WTC11 (cell line): ENCODE data around the gene ACBD4. TPM values are rescaled to one million over a fixed set of nuclear protein-coding genes. Genes with fewer than 3 reads are reported as not detected.

Experiments used
- ATAC-seq: fragments of 200-7000 bp; cut with Tn5 transposase; 2 replicates; pipeline ENCODE4 v1.10.0; 2021; ENCODE audit warnings: mild to moderate bottlenecking, moderate library complexity
- CTCF ChIA-PET: fragments of 300-600 bp; sonication (Branson Sonifier 250); formaldehyde crosslinking; loops from one replicate; lab custom pipeline; 2021; ENCODE audit warnings: antibody characterized with exemption; lab: Charles Lee
- POLR2A ChIA-PET: fragments of 350-600 bp; sonication (Branson Sonifier 250); formaldehyde crosslinking; loops from one replicate; lab custom pipeline; 2021; ENCODE audit warnings: antibody characterized with exemption; lab: Charles Lee
- DNase-seq: peaks from one replicate; pipeline ENCODE4 v3.0.0; 2021; ENCODE audit warnings: low spot score
- H3K27ac Mint-ChIP-seq: 2 replicates; pipeline ENCODE4 v1.8.0; 2021; ENCODE audit warnings: mixed read lengths
- H3K27me3 Mint-ChIP-seq: 2 replicates; pipeline ENCODE4 v1.8.0; 2021; ENCODE audit warnings: low read depth, mild to moderate bottlenecking, moderate library complexity, mixed read lengths
- H3K36me3 Mint-ChIP-seq: 2 replicates; pipeline ENCODE4 v1.8.0; 2021; ENCODE audit warnings: mixed read lengths
- H3K4me1 Mint-ChIP-seq: 2 replicates; pipeline ENCODE4 v1.8.0; 2022; ENCODE audit warnings: mixed read lengths
- H3K4me3 Mint-ChIP-seq: 2 replicates; pipeline ENCODE4 v1.8.0; 2021; ENCODE audit warnings: mild to moderate bottlenecking, moderate library complexity, mixed read lengths
- H3K9me3 Mint-ChIP-seq: 2 replicates; pipeline ENCODE4 v1.8.0; 2021; ENCODE audit warnings: mixed read lengths
- ATF1 ChIP-seq: sonication (generic); formaldehyde crosslinking; IDR thresholded peaks from 2 replicates; pipeline ENCODE4 v1.8.1; 2023; ENCODE audit warnings: mild to moderate bottlenecking, moderate library complexity, missing genetic modification reagents
- CREM ChIP-seq: sonication (generic); formaldehyde crosslinking; IDR thresholded peaks from 2 replicates; pipeline ENCODE4 v1.8.1; 2022; ENCODE audit warnings: mild to moderate bottlenecking, missing genetic modification reagents, moderate library complexity
- ELF4 ChIP-seq: sonication (generic); formaldehyde crosslinking; IDR thresholded peaks from 2 replicates; pipeline ENCODE4 v1.8.1; 2022; ENCODE audit warnings: low read depth, mild to moderate bottlenecking, moderate library complexity, missing genetic modification reagents
- SOX15 ChIP-seq: fragments of 250-450 bp; sonication (Bioruptor Pico); IDR thresholded peaks from 2 replicates; pipeline ENCODE4 v1.9.0; 2021; ENCODE audit warnings: mild to moderate bottlenecking
- SP1 ChIP-seq: sonication (generic); formaldehyde crosslinking; conservative IDR thresholded peaks from 2 replicates; pipeline ENCODE4 v1.8.1; 2022; ENCODE audit warnings: missing genetic modification reagents
- ZNF121 ChIP-seq: sonication (generic); formaldehyde crosslinking; IDR thresholded peaks from 2 replicates; pipeline ENCODE4 v1.8.0; 2023; ENCODE audit warnings: missing genetic modification reagents
- ZNF423 ChIP-seq: fragments of 250-450 bp; sonication (Bioruptor Pico); IDR thresholded peaks from 2 replicates; pipeline ENCODE4 v2.1.2; 2022; ENCODE audit warnings: mild to moderate bottlenecking, moderate library complexity
- total RNA-seq: library from RNA; stranded (reverse); gene quantifications from 3 replicates; pipeline ENCODE4 v1.2.3, GENCODE V29; 2021
- TF ChIP-seq, protein P1 (sequence below): sonication (generic); formaldehyde crosslinking; IDR thresholded peaks from 2 replicates; pipeline ENCODE4 v1.8.1; 2022; ENCODE audit warnings: mild to moderate bottlenecking, missing genetic modification reagents, moderate library complexity, borderline replicate concordance
- TF ChIP-seq, protein P2 (sequence below): sonication (generic); formaldehyde crosslinking; IDR thresholded peaks from 2 replicates; pipeline ENCODE4 v1.8.1; 2022; ENCODE audit warnings: low read depth, mild to moderate bottlenecking, moderate library complexity, missing genetic modification reagents, borderline replicate concordance
- TF ChIP-seq, protein P3 (sequence below): fragments of 250-450 bp; sonication (Bioruptor Pico); IDR thresholded peaks from 2 replicates; pipeline ENCODE4 v1.9.0; 2021; ENCODE audit warnings: moderate library complexity, mild to moderate bottlenecking, inconsistent platforms, borderline replicate concordance
- TF ChIP-seq, protein P4 (sequence below): sonication (generic); formaldehyde crosslinking; IDR thresholded peaks from 2 replicates; pipeline ENCODE4 v1.8.1; 2022; ENCODE audit warnings: mild to moderate bottlenecking, moderate library complexity, missing genetic modification reagents
- TF ChIP-seq, protein P5 (sequence below): sonication (generic); formaldehyde crosslinking; IDR thresholded peaks from 2 replicates; pipeline ENCODE4 v1.8.1; 2023; ENCODE audit warnings: mild to moderate bottlenecking, missing genetic modification reagents, moderate library complexity
- TF ChIP-seq, protein P6 (sequence below): sonication (generic); formaldehyde crosslinking; IDR thresholded peaks from 2 replicates; pipeline ENCODE4 v1.8.0; 2022; ENCODE audit warnings: mild to moderate bottlenecking, missing genetic modification reagents
- TF ChIP-seq, protein P7 (sequence below): sonication (generic); formaldehyde crosslinking; IDR thresholded peaks from 2 replicates; pipeline ENCODE4 v1.8.0; 2023; ENCODE audit warnings: missing genetic modification reagents, mild to moderate bottlenecking, borderline replicate concordance
- TF ChIP-seq, protein P8 (sequence below): sonication (generic); formaldehyde crosslinking; IDR thresholded peaks from 2 replicates; pipeline ENCODE4 v1.8.1; 2023; ENCODE audit warnings: mild to moderate bottlenecking, missing genetic modification reagents, moderate library complexity

ACBD4 gene
- total RNA-seq, 1 experiment from 2014 or later = 12.7 TPM

DNA sequence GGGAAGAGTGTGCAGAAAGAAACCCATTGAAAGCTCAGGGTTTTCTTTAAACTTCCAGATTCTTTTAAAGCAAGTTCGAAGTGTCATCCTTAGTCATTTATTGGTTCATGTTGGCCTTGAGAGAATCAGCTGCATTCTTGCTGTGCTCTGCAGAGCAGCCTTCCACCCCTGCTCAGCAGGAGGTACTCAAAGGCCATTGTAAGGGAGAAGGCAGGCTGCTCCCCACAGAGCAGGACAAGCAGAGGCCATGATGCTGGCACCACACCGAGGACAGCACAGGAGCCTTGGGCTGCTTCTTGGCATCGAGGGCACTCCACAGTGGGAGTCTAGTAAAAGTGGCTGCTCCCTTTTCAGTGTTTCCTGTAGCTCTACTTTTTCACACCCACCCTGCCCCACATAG lies 44.8 kb upstream of the ACBD4 start:
- CTCF ChIA-PET = interaction anchor here (1.5 to 4.0 kb wide), 3 partner anchors 9 to 180 kb away, joined by 5 to 28 read pairs (median 7); partner anchors contain the start of gene ACBD4

DNA sequence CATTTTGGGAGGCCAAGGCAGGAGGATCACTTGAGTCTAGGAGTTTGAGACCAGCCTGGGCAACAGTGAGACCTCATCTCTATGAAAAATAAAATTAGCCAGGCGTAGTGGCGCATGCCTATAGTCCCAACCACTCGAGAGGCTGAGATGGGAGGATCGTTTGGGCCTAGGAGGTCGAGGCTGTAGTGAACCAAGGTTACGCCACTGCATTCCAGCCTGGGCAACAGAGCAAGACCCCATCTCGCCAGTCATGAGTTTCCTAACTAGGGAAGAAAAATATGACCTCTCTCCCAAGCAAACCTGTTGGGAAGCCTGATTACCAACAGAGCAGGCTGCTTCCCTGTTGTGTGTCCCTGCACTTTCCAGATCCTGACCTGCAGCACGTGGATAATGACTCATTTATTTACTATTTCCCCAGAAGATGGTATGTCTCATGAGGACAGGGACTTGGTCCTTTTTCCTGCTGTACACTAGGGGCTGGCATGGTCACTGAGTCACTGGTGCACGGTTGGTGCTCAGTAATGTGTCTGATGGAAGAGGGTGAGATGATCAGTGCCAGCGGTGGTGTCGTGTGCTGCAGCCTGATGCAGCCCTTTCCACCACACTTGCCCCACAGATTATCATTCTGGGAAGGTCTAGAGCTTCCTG lies 43.6 kb upstream of the ACBD4 start:
- peak; percentile 88 for TF ChIP-seq ZNF121 (CRISPR knock-in tag)
- TF ChIP-seq, protein P1, sequence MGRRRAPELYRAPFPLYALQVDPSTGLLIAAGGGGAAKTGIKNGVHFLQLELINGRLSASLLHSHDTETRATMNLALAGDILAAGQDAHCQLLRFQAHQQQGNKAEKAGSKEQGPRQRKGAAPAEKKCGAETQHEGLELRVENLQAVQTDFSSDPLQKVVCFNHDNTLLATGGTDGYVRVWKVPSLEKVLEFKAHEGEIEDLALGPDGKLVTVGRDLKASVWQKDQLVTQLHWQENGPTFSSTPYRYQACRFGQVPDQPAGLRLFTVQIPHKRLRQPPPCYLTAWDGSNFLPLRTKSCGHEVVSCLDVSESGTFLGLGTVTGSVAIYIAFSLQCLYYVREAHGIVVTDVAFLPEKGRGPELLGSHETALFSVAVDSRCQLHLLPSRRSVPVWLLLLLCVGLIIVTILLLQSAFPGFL = no peak
- Mint-ChIP-seq H3K9me3 (no peaks in the 10 kb centered on the region), H3K27me3 (no peaks in the 10 kb centered on the region), H3K27ac (peak overlapping the region; percentile 58; the same call in 1 of the 2 replicates), H3K36me3 (peaks cover 77% of the 10 kb centered on the region), H3K4me3 (no peak overlapping the region), H3K4me1 (peaks cover 7% of the 10 kb centered on the region)
- ChIA-PET CTCF (no interaction called here), POLR2A (no interaction called here)
- ATAC-seq = no peak
- DNase-seq = no peak

More for the DNA sequence above, 44.8 kb upstream of the ACBD4 start:
- no peaks in the 10 kb centered on the region for H3K27me3 Mint-ChIP-seq
- TF ChIP-seq, protein P2, sequence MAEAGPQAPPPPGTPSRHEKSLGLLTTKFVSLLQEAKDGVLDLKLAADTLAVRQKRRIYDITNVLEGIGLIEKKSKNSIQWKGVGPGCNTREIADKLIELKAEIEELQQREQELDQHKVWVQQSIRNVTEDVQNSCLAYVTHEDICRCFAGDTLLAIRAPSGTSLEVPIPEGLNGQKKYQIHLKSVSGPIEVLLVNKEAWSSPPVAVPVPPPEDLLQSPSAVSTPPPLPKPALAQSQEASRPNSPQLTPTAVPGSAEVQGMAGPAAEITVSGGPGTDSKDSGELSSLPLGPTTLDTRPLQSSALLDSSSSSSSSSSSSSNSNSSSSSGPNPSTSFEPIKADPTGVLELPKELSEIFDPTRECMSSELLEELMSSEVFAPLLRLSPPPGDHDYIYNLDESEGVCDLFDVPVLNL (CRISPR knock-in tag) = no peak
- TF ChIP-seq, protein P3, sequence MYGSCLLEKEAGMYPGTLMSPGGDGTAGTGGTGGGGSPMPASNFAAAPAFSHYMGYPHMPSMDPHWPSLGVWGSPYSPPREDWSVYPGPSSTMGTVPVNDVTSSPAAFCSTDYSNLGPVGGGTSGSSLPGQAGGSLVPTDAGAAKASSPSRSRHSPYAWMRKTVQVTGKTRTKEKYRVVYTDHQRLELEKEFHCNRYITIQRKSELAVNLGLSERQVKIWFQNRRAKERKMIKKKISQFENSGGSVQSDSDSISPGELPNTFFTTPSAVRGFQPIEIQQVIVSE (CRISPR knock-in tag) = no peak
- TF ChIP-seq ELF4 (CRISPR knock-in tag) (no peak), ATF1 (CRISPR knock-in tag) (no peak), SP1 (CRISPR knock-in tag) (no peak), ZNF423 (CRISPR knock-in tag) (peak; percentile 65)
- TF ChIP-seq, protein P4, sequence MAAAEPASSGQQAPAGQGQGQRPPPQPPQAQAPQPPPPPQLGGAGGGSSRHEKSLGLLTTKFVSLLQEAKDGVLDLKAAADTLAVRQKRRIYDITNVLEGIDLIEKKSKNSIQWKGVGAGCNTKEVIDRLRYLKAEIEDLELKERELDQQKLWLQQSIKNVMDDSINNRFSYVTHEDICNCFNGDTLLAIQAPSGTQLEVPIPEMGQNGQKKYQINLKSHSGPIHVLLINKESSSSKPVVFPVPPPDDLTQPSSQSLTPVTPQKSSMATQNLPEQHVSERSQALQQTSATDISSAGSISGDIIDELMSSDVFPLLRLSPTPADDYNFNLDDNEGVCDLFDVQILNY = no peak
- TF ChIP-seq, protein P5, sequence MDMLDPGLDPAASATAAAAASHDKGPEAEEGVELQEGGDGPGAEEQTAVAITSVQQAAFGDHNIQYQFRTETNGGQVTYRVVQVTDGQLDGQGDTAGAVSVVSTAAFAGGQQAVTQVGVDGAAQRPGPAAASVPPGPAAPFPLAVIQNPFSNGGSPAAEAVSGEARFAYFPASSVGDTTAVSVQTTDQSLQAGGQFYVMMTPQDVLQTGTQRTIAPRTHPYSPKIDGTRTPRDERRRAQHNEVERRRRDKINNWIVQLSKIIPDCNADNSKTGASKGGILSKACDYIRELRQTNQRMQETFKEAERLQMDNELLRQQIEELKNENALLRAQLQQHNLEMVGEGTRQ = no peak
- TF ChIP-seq, protein P6, sequence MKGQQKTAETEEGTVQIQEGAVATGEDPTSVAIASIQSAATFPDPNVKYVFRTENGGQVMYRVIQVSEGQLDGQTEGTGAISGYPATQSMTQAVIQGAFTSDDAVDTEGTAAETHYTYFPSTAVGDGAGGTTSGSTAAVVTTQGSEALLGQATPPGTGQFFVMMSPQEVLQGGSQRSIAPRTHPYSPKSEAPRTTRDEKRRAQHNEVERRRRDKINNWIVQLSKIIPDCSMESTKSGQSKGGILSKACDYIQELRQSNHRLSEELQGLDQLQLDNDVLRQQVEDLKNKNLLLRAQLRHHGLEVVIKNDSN (CRISPR knock-in tag) = no peak
- H3K4me3 Mint-ChIP-seq = no peak overlapping the region
- no peaks in the 10 kb centered on the region for H3K9me3 Mint-ChIP-seq
- DNase-seq (no peak), ATAC-seq (peak; percentile 72)
- POLR2A ChIA-PET = interaction anchor here (0.5 kb wide), 1 partner anchor 73 kb away, joined by 3 read pairs; no protein-coding TSS in a partner anchor
- peaks cover 75% of the 10 kb centered on the region for H3K36me3 Mint-ChIP-seq
- peak overlapping the region; percentile 48 for H3K27ac Mint-ChIP-seq
- H3K4me1 Mint-ChIP-seq = peaks cover 7% of the 10 kb centered on the region

DNA sequence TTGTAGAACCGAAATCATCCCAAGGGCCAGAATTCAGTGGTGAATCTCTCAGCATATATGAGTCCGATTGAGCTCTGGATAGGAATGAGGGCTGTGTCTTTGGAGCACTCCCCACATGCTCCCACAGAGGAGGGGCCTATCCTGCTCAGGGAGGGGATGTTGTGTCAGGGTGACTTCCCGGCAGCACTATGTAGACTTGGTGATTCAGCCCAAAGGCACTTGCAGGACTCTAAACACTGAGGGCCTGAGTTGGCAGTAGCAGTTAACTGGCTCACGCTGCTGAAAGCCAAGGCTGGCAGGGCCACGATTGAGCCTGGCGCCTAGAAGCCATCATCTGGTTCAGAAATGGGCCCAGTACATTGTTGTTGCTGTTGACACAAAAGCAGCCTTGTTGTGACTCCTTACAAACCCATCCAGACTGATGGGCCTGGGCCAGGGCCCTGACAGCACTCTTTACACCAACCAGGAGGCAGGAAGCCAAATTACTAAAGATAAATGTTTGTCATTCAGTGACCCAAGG lies 42.5 kb upstream of the ACBD4 start:
- Mint-ChIP-seq H3K27ac (peak overlapping the region; percentile 53; the same call in 1 of the 2 replicates), H3K4me3 (no peak overlapping the region)

More for the DNA sequence above, 42.5 kb upstream of the ACBD4 start:
- DNase-seq (no peak), ATAC-seq (no peak)
- POLR2A ChIA-PET = no interaction called here
- Mint-ChIP-seq H3K9me3 (no peaks in the 10 kb centered on the region), H3K27me3 (no peaks in the 10 kb centered on the region), H3K36me3 (peaks cover 75% of the 10 kb centered on the region), H3K4me1 (peaks cover 7% of the 10 kb centered on the region)
- CTCF ChIA-PET = no interaction called here
- TF ChIP-seq, protein P7, sequence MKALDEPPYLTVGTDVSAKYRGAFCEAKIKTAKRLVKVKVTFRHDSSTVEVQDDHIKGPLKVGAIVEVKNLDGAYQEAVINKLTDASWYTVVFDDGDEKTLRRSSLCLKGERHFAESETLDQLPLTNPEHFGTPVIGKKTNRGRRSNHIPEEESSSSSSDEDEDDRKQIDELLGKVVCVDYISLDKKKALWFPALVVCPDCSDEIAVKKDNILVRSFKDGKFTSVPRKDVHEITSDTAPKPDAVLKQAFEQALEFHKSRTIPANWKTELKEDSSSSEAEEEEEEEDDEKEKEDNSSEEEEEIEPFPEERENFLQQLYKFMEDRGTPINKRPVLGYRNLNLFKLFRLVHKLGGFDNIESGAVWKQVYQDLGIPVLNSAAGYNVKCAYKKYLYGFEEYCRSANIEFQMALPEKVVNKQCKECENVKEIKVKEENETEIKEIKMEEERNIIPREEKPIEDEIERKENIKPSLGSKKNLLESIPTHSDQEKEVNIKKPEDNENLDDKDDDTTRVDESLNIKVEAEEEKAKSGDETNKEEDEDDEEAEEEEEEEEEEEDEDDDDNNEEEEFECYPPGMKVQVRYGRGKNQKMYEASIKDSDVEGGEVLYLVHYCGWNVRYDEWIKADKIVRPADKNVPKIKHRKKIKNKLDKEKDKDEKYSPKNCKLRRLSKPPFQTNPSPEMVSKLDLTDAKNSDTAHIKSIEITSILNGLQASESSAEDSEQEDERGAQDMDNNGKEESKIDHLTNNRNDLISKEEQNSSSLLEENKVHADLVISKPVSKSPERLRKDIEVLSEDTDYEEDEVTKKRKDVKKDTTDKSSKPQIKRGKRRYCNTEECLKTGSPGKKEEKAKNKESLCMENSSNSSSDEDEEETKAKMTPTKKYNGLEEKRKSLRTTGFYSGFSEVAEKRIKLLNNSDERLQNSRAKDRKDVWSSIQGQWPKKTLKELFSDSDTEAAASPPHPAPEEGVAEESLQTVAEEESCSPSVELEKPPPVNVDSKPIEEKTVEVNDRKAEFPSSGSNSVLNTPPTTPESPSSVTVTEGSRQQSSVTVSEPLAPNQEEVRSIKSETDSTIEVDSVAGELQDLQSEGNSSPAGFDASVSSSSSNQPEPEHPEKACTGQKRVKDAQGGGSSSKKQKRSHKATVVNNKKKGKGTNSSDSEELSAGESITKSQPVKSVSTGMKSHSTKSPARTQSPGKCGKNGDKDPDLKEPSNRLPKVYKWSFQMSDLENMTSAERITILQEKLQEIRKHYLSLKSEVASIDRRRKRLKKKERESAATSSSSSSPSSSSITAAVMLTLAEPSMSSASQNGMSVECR (CRISPR knock-in tag) = no peak
- TF ChIP-seq, protein P8, sequence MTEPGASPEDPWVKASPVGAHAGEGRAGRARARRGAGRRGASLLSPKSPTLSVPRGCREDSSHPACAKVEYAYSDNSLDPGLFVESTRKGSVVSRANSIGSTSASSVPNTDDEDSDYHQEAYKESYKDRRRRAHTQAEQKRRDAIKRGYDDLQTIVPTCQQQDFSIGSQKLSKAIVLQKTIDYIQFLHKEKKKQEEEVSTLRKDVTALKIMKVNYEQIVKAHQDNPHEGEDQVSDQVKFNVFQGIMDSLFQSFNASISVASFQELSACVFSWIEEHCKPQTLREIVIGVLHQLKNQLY (CRISPR knock-in tag) = no peak
- TF ChIP-seq SOX15 = no peak
- TF ChIP-seq CREM (CRISPR knock-in tag) = no peak
